Myocyte (in vitro differentiated cells): Measurements from ENCODE around the gene OSBPL5. TPM values are rescaled to one million over a fixed set of nuclear protein-coding genes. Genes with fewer than 3 reads are reported as not detected.
A peak's percentile ranks its signal among the peaks of the same experiment; 100 is the strongest.

Experiments
- DNase-seq: peaks from one replicate; pipeline ENCODE4 v3.0.0-alpha.2; 2012; ENCODE audit warnings: low read depth
- total RNA-seq: library from RNA; depleted of rRNA; stranded (reverse); fragments of >200 nt; gene quantifications from 2 replicates; pipeline ENCODE4 v1.2.3, GENCODE V29; 2014

The OSBPL5 gene
- total RNA-seq, 1 donor from 2014 or later, result 21.2 TPM

- no peak for DNase-seq
Measured at GRCh38 chr11:3060436-3061025, 104.6 kb downstream of the OSBPL5 start.

- peak; percentile 49 for DNase-seq
Measured at GRCh38 chr11:3058753-3059664, 106.1 kb downstream of the OSBPL5 start.

- DNase-seq, result peak; percentile 96
Measured at GRCh38 chr11:3057069-3057963, 107.8 kb downstream of the OSBPL5 start, which contains the start of gene CARS1. TSS of gene CARS1 (minus strand) at chr11:3057423. CDS start at chr11:3057367, 56 bp downstream.

- DNase-seq, result peak; percentile 47
Measured at GRCh38 chr11:3056296-3057068, 108.6 kb downstream of the OSBPL5 start.

GRCh38 chr11:3055891-3056290 is 109.2 kb downstream of the OSBPL5 start:
- no peak for DNase-seq

- DNase-seq, result no peak
Measured at GRCh38 chr11:3052567-3052966, 112.5 kb downstream of the OSBPL5 start.

GRCh38 chr11:3052109-3052479 is 113.0 kb downstream of the OSBPL5 start:
- no peak for DNase-seq

- DNase-seq, result no peak
Measured at GRCh38 chr11:3051196-3052108, 113.7 kb downstream of the OSBPL5 start.

GRCh38 chr11:3050386-3051195 is 114.5 kb downstream of the OSBPL5 start:
- no peak for DNase-seq

GRCh38 chr11:3049430-3050243 is 115.5 kb downstream of the OSBPL5 start:
- peak; percentile 99 for DNase-seq

GRCh38 chr11:3047637-3048036 is 117.5 kb downstream of the OSBPL5 start:
- no peak for DNase-seq

GRCh38 chr11:3046641-3047040 is 118.5 kb downstream of the OSBPL5 start:
- DNase-seq, result peak; percentile 79

GRCh38 chr11:3046190-3046589 is 118.9 kb downstream of the OSBPL5 start:
- no peak for DNase-seq

GRCh38 chr11:3044915-3045314 is 120.2 kb downstream of the OSBPL5 start:
- no peak for DNase-seq

GRCh38 chr11:3044004-3044403 is 121.1 kb downstream of the OSBPL5 start:
- DNase-seq, result peak; percentile 72

- peak; percentile 61 for DNase-seq
Measured at GRCh38 chr11:3043315-3043871, 121.7 kb downstream of the OSBPL5 start.

- DNase-seq, result no peak
Measured at GRCh38 chr11:3042496-3043314, 122.4 kb downstream of the OSBPL5 start.
